ENCODE results near the gene C19orf73. TPM values are rescaled to one million over a fixed set of nuclear protein-coding genes. Genes with fewer than 3 reads are reported as not detected.

Gene C19orf73
- total RNA-seq, 1 experiment from 2014 or later: 2.2 TPM

DNA sequence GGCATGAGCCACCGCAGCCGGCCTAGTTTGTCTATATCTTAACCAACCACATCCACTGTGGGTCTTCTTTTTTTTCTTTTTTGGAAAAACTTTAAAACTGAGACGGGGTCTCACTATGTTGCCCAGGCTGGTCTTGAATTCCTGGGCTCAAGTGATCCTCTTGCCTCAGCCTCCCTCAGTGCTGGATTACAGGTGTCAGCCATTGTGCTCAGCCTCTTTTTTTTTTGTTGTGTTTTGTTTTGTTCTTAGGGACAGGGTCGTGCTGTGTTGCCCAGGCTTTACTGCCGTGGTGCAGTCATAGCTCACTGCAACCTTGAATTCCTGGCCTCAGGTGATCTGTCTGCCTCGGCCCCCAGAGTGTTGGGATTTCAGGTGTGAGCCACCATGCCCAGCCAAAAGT, 26.3 kb downstream of the C19orf73 start:
- peaks cover 99% of the 10 kb centered on the region for H3K79me2 ChIP-seq (ENCODE audit: insufficient read depth, low read length)
- no peak for ATAC-seq

More for the DNA sequence above, 26.3 kb downstream of the C19orf73 start:
- Histone ChIP-seq H3K27ac (ENCODE audit: low read depth, low read length) (no peak overlapping the region), H2AFZ (ENCODE audit: low read depth, low read length, poor library complexity, severe bottlenecking) (no peak overlapping the region), H3K9me2 (ENCODE audit: insufficient read depth) (no peaks in the 10 kb centered on the region), H3K9ac (ENCODE audit: low read length) (no peak overlapping the region), H3K36me3 (ENCODE audit: control insufficient read depth in 1 of 2, insufficient read depth in 2 of 2, low read length in 2 of 2) (peaks cover 41 to 68% of the 10 kb centered on the region in 2 experiments), H3K4me2 (ENCODE audit: low read length) (no peak overlapping the region), H3K9me3 (ENCODE audit: control insufficient read depth in 1 of 2, insufficient read depth in 1 of 2, low read depth in 1 of 2, low read length in 2 of 2) (no peaks in the 10 kb centered on the region), H4K20me1 (ENCODE audit: insufficient read depth) (peaks cover 37% of the 10 kb centered on the region; the same call in 1 of the 2 replicates), H3K27me3 (ENCODE audit: insufficient read depth, low read length) (no peaks in the 10 kb centered on the region), H3K4me3 (replicated peaks in 1 of 2; ENCODE audit: low read depth in 1 of 2, low read length in 2 of 2) (no peak overlapping the region), H3K4me1 (ENCODE audit: control insufficient read depth in 1 of 2, insufficient read depth in 2 of 2, low read length in 2 of 2) (peaks cover 0 to 3% of the 10 kb centered on the region in 2 experiments; a peak in 2 of 4 replicates)
- intact Hi-C loops (cut with micrococcal nuclease): no loop called here
- ChIA-PET POLR2A (no interaction called here), CTCF (no interaction called here), RAD21 (ENCODE audit: low non-redundant PET in 1 of 2, low total read pairs in 2 of 2, uncharacterized antibody in 2 of 2, unreplicated experiment in 2 of 2) (no interaction called here)
- DNase-seq (ENCODE audit: low read depth, low spot score): no peak
- BruUV-seq (replicated peaks): no TSS peak
- TF ChIP-seq REST (IDR thresholded peaks at IDR 0.05; ENCODE audit: low read depth) (no peak), ZBTB33 (IDR thresholded peaks at IDR 0.05; ENCODE audit: extremely low read depth, insufficient replicate concordance, low read length) (no peak), SRF (IDR thresholded peaks at IDR 0.05; ENCODE audit: low read depth) (no peak), POLR2AphosphoS5 (IDR thresholded peaks at IDR 0.05; ENCODE audit: low read depth, low read length) (no peak), CEBPB (IDR thresholded peaks at IDR 0.05; ENCODE audit: low read depth) (no peak), ATF3 (IDR thresholded peaks at IDR 0.05) (no peak), MAX (IDR thresholded peaks at IDR 0.05) (no peak), RAD21 (IDR thresholded peaks at IDR 0.05; ENCODE audit: low read depth) (no peak), YY1 (IDR thresholded peaks at IDR 0.05; ENCODE audit: extremely low read depth, insufficient replicate concordance, low read depth, low read length) (no peak), ZFX (IDR thresholded peaks at IDR 0.05) (no peak), POLR2A (IDR thresholded peaks at IDR 0.05; ENCODE audit: borderline replicate concordance, extremely low read depth, insufficient read depth, insufficient read length) (no peak), CTCF (IDR thresholded peaks at IDR 0.05 in 2 of 3, conservative IDR thresholded peaks at IDR 0.05 in 1 of 3; ENCODE audit: borderline replicate concordance in 1 of 3, insufficient read depth in 1 of 3, low read depth in 2 of 3, low read length in 2 of 3) (no peak), FOSL1 (IDR thresholded peaks at IDR 0.05; ENCODE audit: low read depth) (no peak), CBX3 (IDR thresholded peaks at IDR 0.05; ENCODE audit: low read depth) (no peak), SP1 (IDR thresholded peaks at IDR 0.05; ENCODE audit: low read depth) (no peak), ZNF274 (IDR thresholded peaks at IDR 0.05; ENCODE audit: low read depth, low read length) (no peak), EGR1 (IDR thresholded peaks at IDR 0.05; ENCODE audit: low read depth) (no peak), EZH2phosphoT487 (IDR thresholded peaks at IDR 0.05; ENCODE audit: borderline replicate concordance) (no peak), SIN3A (IDR thresholded peaks at IDR 0.05; ENCODE audit: low read depth) (no peak), EZH2 (IDR thresholded peaks at IDR 0.05) (no peak)
